HG02938 (cell line): ENCODE measurements around the gene TRIM72.
"Not testable (repeated sequence)": the region's sequence is repeated elsewhere in the genome, so short reads cannot be mapped to it uniquely, and the experiment has no call there.

Source experiments
- ATAC-seq: cut with Tn5 transposase; IDR thresholded peaks from one replicate; pipeline ENCODE4 v1.9.1; 2021; ENCODE audit warnings: mild to moderate bottlenecking, moderate library complexity; ENCODE audit not compliant: unreplicated experiment

The TRIM72 gene

GRCh38 chr16:31251435-31251834 is 37.5 kb downstream of the TRIM72 start:
- ATAC-seq = no peak

DNA sequence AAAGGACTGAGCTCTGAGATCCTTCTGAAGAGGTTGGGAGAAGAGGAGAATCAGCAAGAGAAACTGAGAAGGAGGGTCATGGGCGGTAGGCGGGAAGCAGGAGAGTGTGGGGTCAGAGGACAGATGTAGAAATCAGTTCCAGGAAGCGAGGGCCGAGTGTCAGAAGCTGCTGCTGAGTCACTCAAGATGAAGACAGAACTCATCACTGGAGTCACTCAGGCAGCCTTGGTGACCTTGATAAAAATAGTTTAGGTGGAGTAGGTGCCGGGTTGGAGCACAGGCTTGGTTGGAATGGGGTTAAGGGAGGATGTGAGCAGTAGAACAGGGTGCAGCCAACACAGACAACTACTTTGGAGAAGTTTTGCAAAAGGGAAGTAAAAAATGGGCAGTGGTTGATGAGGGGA is 39.7 kb downstream of the TRIM72 start:
- no peak for ATAC-seq

DNA sequence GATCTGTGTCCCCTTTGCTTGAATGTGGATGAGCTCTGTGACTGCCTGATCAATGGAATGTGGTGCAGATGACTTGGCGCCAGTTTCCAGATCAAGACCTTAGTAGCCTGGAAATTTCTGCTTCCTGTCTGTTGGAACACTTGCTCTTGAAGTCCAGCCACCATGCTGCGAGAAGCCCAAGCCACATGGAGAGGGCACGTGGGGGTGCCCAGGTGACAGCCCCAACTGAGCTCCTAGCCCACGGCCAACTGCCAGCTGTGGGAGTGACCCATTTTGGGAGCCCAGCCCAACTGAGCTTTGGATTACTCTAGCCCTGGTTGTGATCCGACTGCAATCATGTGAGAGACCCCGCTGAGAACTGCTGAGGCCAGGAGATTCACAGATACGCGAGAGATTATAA is 42.5 kb downstream of the TRIM72 start:
- ATAC-seq = no peak

DNA sequence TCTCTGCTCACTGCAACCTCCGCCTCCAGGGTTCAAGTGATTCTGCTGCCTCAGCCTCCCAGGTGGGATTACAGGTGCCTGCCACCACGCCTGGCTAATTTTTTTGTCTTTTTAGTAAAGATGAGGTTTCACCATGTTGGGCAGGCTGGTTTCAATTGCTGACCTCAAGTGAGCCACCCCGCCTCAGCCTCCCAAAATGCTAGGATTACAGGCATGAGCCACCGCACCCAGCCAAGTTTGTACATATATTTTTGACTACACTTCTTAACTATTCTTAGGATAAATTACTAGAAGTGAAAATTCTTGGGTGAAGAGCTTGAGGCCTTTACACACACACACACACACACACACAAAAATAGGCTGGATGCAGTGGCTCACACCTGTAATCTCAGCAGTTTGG is 44.4 kb downstream of the TRIM72 start:
- ATAC-seq = no peak

DNA sequence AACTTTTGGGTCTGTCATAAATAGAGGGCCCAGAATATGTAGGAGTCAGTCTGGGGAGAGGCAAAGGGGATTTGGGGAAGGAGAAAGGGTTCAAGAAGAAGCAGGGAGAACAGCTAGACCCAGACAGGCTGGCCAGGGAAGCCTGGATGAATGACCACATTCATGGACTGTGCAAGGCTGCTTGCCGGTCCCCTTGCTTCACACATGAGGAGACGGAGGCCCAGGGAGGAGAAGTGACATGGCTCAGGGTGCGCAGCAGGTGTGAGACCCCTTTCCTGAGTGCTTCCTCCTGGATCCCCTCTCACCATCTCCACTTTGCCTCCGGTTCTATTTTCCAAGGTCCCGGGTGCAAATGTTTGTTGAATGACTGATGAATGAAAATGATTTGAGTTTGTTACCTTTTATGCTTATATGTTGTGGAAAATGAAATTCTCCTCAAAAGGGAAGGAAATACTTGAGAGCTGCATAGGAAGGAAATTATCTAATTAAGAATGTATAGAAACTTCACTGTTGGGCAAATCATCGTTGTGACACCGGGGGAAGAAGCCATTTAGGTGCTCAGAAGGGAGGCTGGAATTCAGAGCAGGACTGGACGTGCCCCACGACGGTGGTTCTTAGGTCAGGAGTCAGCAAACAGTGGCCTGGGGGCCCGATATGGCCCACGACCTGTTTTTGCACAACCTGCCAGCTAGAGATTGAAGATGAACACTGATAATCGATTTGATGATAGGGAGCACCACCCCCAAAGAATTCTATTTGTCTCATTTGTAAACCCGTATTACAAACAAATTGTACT is 46.4 kb downstream of the TRIM72 start:
- ATAC-seq = no peak

DNA sequence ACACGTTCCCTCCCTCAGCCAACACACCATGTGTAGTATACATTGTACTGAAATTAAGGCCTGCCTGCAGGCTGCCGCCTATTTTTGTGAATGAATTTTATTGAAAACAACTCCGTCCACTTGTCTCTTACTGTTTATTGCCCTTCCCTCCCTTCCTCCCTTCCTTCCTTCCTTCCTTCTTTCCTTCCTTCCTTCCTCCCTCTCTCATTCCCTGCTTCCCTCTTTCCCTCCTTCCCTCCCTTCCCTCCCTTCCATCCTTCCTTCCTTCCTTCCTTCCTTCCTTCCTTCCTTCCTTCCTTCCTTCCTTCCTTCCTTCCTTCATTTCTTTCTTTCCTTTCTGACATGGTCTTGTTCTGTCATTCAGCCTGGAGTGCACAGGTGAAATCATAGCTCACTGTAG is 48.2 kb downstream of the TRIM72 start:
- no peak for ATAC-seq

DNA sequence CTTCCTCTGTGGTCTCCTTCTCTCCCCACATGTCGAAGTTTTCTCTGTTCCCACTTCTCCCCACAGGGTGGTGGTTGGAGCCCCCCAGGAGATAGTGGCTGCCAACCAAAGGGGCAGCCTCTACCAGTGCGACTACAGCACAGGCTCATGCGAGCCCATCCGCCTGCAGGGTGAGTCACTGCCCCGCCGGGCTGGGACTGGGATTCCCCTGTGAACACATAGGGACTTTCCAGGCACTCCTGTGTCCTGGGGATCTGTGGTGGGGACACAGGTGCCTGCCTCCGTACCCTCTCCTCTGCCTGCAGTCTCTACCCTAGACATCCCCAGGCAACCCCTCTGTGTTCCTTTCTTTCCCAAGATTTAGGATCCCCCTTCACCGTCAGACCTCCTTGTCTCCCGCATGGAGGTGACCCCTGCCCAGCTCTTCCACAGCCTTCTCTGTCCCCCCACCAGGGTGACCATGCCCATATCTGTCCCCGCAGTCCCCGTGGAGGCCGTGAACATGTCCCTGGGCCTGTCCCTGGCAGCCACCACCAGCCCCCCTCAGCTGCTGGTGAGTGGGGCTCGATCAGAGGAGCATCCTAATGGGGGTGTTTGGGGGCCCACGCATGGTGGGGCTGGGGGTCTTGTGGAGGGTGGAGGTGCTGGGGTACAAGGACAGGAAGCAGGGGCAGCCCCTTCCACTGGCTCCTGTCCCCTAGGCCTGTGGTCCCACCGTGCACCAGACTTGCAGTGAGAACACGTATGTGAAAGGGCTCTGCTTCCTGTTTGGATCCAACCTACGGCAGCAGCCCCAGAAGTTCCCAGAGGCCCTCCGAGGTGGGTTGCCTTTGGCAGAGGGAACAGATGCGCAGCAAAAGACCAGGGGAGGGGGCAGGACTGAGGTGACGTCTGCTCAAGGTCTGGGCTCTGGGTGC is 51.7 kb downstream of the TRIM72 start:
- peak; percentile 82 for ATAC-seq

DNA sequence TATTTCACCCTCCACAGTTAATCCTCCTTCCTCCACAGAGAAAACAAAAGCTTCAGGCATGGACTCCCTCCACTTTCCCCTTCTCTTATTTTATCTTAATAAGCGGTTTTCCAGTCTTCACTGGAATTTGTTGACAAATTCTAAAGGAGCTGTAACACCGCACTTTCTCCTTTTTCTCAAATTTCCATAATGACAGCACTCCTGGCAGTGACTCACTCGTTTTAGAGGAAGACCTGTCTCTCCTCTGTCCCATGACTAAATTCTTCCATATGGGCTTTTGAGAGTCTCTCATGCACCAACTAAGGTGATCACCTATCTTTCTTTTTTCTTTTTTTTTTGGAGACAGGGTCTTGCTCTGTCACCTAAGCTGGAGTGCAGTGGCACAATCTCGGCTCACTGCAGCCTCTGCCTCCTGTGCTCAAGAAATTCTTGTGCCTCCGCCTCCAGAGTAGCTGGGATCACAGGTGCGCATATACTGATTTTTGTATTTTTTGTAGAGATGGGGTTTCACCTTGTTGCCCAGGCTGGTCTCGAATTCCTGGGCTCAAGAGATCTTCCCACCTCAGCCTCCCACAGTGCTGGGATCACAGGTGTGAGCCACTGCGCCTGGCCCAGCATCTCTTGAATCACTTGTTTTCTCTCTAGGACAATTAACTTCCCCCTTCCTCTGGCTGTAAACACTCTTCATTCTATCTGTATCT is 53.6 kb downstream of the TRIM72 start:
- ATAC-seq = no peak

GRCh38 chr16:31268033-31268365 is 54.1 kb downstream of the TRIM72 start:
- no peak for ATAC-seq

GRCh38 chr16:31268891-31269290 is 55.0 kb downstream of the TRIM72 start:
- no peak for ATAC-seq

DNA sequence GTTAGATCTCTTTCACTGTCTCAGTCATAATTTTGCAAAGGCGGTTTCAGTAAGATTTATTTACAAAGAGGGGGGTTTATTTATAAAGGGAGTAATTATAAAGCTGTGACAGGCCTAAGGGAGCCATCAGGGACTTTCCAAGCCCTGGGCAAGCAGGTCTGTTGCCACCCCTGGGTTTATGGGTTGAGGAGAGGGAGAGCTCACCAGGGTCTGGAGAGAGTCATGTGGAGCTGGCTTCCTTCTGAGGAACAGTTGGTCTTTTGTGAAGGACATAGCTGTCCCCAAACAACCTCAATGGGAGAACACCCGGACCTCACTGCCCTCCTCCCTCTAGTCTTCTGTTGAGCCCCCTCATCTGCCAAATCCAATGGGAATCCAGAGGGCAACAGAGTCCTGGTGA is 55.6 kb downstream of the TRIM72 start:
- ATAC-seq = no peak

DNA sequence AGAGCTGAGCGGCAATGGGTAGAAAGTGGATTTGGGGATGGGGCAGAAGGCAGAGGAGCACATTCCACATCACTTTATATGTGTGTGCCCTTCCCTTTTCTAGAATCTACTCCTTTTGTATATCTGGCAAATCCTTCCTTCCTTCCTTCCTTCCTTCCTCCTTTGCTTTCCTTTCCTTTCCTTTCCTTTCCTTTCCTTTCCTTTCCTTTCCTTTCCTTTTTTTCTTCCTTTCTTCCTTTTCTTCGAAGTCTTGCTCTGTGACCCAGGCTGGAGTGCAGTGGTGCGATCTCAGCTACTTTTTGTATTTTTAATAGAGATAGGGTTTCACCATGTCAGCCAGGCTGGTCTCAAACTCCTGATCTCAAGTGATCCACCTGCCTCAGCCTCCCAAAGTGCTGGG is 56.1 kb downstream of the TRIM72 start:
- ATAC-seq = not testable (repeated sequence)

DNA sequence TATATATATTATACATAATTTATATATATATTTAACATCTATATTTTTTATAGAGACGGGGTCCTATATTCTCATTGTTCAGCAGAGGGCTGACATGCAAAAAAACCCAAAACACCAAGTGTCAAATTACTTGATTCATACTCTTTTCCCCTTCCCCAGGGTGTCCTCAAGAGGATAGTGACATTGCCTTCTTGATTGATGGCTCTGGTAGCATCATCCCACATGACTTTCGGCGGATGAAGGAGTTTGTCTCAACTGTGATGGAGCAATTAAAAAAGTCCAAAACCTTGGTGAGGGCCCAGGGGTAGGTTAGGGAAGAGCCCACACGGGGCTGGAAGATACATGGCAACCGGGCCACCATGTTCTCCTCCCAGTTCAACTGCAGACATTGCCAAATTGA is 56.9 kb downstream of the TRIM72 start:
- ATAC-seq = no peak

DNA sequence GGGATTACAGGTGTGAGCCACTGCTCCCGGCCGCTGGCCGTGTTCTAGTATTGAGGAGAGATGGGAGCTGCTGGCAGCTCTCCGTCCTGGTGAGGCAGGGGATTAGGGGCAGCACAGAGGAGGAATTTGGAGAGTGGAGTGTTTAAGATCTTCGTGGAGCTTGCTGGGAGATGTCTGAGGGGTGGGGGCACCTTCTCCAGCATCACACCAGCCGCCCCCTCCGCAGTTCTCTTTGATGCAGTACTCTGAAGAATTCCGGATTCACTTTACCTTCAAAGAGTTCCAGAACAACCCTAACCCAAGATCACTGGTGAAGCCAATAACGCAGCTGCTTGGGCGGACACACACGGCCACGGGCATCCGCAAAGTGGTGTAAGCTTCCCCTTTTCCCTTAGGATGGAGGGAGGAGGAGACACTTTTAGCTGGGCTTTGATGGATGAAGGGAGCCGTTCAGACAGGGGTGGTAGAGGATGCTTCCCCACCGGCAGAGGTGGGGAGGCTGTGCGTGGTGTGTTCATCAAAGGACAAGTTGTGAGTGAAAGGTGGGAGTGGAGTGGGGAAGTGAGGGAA is 57.8 kb downstream of the TRIM72 start:
- no peak for ATAC-seq

- ATAC-seq = no peak
Observed at GRCh38 chr16:31273187-31273586, 59.3 kb downstream of the TRIM72 start.

DNA sequence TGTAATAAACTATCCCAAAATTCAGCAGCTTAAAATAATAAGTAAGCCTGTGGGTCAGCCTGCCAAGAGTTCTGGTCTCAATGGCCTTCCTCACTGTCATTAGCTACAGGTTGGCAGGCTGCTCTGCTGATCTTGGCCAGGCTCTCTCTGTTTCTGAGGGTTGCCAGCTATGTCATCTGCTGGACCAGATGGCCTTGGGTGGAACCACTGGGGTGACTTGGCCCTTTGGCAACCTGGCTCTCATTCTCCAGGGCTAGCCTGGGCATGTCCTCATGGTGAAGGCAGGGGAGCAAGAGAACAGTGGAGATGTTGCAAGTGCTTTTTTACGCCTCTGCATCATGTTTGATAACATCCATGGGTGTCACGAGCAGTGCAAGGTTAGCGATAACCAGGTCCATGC is 59.8 kb downstream of the TRIM72 start:
- no peak for ATAC-seq

GRCh38 chr16:31274831-31275816 is 61.2 kb downstream of the TRIM72 start:
- no peak for ATAC-seq

DNA sequence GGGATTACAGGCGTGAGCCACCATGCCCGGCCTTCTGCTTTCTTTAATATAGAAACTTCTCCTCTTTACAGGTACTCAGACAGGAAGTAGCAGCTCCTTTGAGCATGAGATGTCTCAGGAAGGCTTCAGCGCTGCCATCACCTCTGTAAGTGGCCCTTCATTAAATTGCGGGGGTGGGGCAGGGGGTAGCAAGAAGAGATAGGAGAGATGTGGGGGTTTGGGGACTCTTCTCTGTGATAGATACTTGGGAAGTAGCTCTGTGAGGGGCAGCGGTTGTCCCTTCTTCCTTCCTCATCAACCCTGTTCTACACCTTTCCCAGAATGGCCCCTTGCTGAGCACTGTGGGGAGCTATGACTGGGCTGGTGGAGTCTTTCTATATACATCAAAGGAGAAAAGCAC is 62.7 kb downstream of the TRIM72 start:
- no peak for ATAC-seq

DNA sequence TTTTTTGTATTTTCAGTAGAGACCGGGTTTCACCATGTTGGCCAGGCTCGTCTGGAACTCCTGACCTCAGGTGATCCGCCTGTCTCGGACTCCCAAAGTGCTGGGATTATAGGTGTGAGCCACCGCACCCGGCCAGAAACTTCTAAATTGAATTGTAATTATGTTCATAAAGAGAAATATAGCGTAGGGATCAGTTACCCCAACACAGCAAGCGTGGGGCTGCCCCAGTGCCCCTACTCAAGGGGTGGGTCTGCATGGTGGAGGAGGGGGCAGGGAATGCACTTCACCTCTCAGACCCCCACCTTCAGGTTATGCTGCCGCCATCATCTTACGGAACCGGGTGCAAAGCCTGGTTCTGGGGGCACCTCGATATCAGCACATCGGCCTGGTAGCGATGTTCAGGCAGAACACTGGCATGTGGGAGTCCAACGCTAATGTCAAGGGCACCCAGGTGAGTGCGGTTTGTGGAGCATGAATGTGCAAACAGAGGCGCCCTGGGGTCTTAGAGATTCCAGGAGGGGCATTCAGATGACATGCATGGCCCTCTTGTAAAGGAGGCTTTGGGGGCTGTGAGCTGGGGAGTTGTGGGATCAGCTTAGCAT is 63.8 kb downstream of the TRIM72 start:
- ATAC-seq = no peak

DNA sequence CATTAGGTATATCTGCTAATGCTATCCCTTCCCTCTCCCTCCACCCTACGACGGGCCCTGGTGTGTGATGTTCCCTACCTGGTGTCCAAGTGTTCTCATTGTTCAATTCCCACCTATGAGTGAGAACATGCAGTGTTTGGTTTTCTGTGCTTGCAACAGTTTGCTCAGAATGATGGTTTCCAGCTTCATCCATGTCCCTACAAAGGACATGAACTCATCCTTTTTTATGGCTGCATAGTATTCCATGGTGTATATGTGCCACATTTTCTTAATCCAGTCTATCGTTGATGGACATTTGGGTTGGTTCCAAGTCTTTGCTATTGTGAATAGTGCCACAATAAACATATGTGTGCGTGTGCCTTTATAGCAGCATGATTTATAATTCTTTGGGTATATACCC is 64.9 kb downstream of the TRIM72 start:
- not testable (repeated sequence) for ATAC-seq
